SW480 (cell line): ENCODE data around the gene HBQ1.
"Not testable (repeated sequence)": the region's sequence is repeated elsewhere in the genome, so short reads cannot be mapped to it uniquely, and the experiment has no call there.

Source experiments
- DNase-seq: peaks from one replicate; pipeline ENCODE4 v3.0.0-alpha.2; 2016; ENCODE audit warnings: low spot score

HBQ1 gene

GRCh38 chr16:180101-180675, at the start of gene HBQ1:
HBQ1 (plus strand) TSS chr16:180459; CDS start chr16:180487, 28 bp downstream.
- DNase-seq = peak; percentile 27

GRCh38 chr16:130533-131173, 49.6 kb upstream of the HBQ1 start:
- no peak for DNase-seq

- no peak for DNase-seq
Measured at GRCh38 chr16:132120-132519, 48.1 kb upstream of the HBQ1 start.

- DNase-seq = no peak
Measured at GRCh38 chr16:133716-134115, 46.5 kb upstream of the HBQ1 start.

- no peak for DNase-seq
Measured at GRCh38 chr16:138049-138417, 42.2 kb upstream of the HBQ1 start.

- DNase-seq = no peak
Measured at GRCh38 chr16:140175-140857, 39.9 kb upstream of the HBQ1 start.

- no peak for DNase-seq
Measured at GRCh38 chr16:142405-142967, 37.8 kb upstream of the HBQ1 start.

- no peak for DNase-seq
Measured at GRCh38 chr16:143047-143446, 37.2 kb upstream of the HBQ1 start.

- no peak for DNase-seq
Measured at GRCh38 chr16:143456-143855, 36.8 kb upstream of the HBQ1 start.

- no peak for DNase-seq
Measured at GRCh38 chr16:144797-145252, 35.4 kb upstream of the HBQ1 start.

- DNase-seq = no peak
Measured at GRCh38 chr16:146646-147045, 33.6 kb upstream of the HBQ1 start.

GRCh38 chr16:149024-149660, 31.1 kb upstream of the HBQ1 start:
- DNase-seq = peak; percentile 17

GRCh38 chr16:152141-153128, 27.8 kb upstream of the HBQ1 start, which contains the start of gene HBZ:
HBZ (plus strand) TSS chr16:152644; CDS start chr16:152910, 266 bp downstream.
- DNase-seq = no peak

- DNase-seq = not testable (repeated sequence)
Measured at GRCh38 chr16:153129-153521, 27.1 kb upstream of the HBQ1 start.

GRCh38 chr16:153550-154216, 26.6 kb upstream of the HBQ1 start:
- not testable (repeated sequence) for DNase-seq

- DNase-seq = no peak
Measured at GRCh38 chr16:154217-155030, 25.8 kb upstream of the HBQ1 start.

GRCh38 chr16:155031-155398, 25.2 kb upstream of the HBQ1 start:
- DNase-seq = no peak

GRCh38 chr16:159136-159849, 21.0 kb upstream of the HBQ1 start:
- peak; percentile 31 for DNase-seq

GRCh38 chr16:160242-160641, 20.0 kb upstream of the HBQ1 start:
- not testable (repeated sequence) for DNase-seq
